Stimulated activated CD4-positive, alpha-beta T cell treated with anti-CD3 and anti-CD28 coated beads, TNF-alpha, amount 100 ng/mL, for 24 hours (primary cell): ENCODE measurements around the gene PYROXD2.
"Not testable (repeated sequence)": the region's sequence is repeated elsewhere in the genome, so short reads cannot be mapped to it uniquely, and the experiment has no call there.

Experiments used
- DNase-seq, 3 experiments: peaks; one replicate each; pipeline ENCODE4 v3.0.0-alpha.2; 2020; ENCODE audit warnings: low read depth in 3 of 3

The PYROXD2 gene

GRCh38 chr10:98367604-98368451 lies 47.2 kb downstream of the PYROXD2 start:
- no peak for DNase-seq

- DNase-seq = no peak
Measured at GRCh38 chr10:98366062-98366530, 48.9 kb downstream of the PYROXD2 start.

GRCh38 chr10:98365406-98366061 lies 49.4 kb downstream of the PYROXD2 start:
- no peak for DNase-seq

- no peak for DNase-seq
Measured at GRCh38 chr10:98364432-98365102, 50.4 kb downstream of the PYROXD2 start.

GRCh38 chr10:98363220-98363619 lies 51.8 kb downstream of the PYROXD2 start:
- DNase-seq = no peak

GRCh38 chr10:98361131-98362025 lies 53.6 kb downstream of the PYROXD2 start:
- DNase-seq = peak in 1 of 3 experiments; percentile 18

GRCh38 chr10:98357194-98357822 lies 57.7 kb downstream of the PYROXD2 start:
- DNase-seq = no peak

- no peak for DNase-seq
Measured at GRCh38 chr10:98354491-98354890, 60.5 kb downstream of the PYROXD2 start.

GRCh38 chr10:98353170-98353569 lies 61.8 kb downstream of the PYROXD2 start:
- no peak for DNase-seq

GRCh38 chr10:98351831-98352402 lies 63.1 kb downstream of the PYROXD2 start:
- no peak for DNase-seq

GRCh38 chr10:98349508-98349922 lies 65.5 kb downstream of the PYROXD2 start:
- DNase-seq = no peak

- DNase-seq = no peak
Measured at GRCh38 chr10:98346847-98347246, 68.1 kb downstream of the PYROXD2 start.

GRCh38 chr10:98344589-98345038 lies 70.4 kb downstream of the PYROXD2 start:
- DNase-seq = no peak

- not testable (repeated sequence) for DNase-seq
Measured at GRCh38 chr10:98341701-98342100, 73.3 kb downstream of the PYROXD2 start.

GRCh38 chr10:98340940-98341310 lies 74.1 kb downstream of the PYROXD2 start:
- DNase-seq = no peak

GRCh38 chr10:98340261-98340939 lies 74.6 kb downstream of the PYROXD2 start:
- no peak for DNase-seq

GRCh38 chr10:98339799-98340198 lies 75.2 kb downstream of the PYROXD2 start:
- DNase-seq = no peak

- no peak for DNase-seq
Measured at GRCh38 chr10:98338896-98339295, 76.1 kb downstream of the PYROXD2 start.

- DNase-seq = no peak
Measured at GRCh38 chr10:98338318-98338717, 76.7 kb downstream of the PYROXD2 start.

GRCh38 chr10:98337484-98337883 lies 77.5 kb downstream of the PYROXD2 start:
- no peak for DNase-seq
